GM12891 (cell line): Measurements from ENCODE around the gene AGPAT3.

Experiments used
- POLR2A ChIP-seq: IDR thresholded peaks from 2 replicates; pipeline ENCODE4 v1.6.1; 2011; ENCODE audit warnings: low read depth, low read length, control low read depth
- POLR2AphosphoS5 ChIP-seq: IDR thresholded peaks from 2 replicates; pipeline ENCODE4 v1.6.1; 2011; ENCODE audit warnings: low read depth, low read length, control low read depth
- TAF1 ChIP-seq: IDR thresholded peaks from 2 replicates; pipeline ENCODE4 v1.6.1; 2011; ENCODE audit warnings: low read depth, low read length, control low read depth

- no peak for TF ChIP-seq POLR2AphosphoS5
- TF ChIP-seq POLR2A, result no peak
- no peak for TF ChIP-seq TAF1
Observed at GRCh38 chr21:43994085-43994484, 129.1 kb downstream of the AGPAT3 start.
